ENCODE data around the gene CFDP1.

DNA sequence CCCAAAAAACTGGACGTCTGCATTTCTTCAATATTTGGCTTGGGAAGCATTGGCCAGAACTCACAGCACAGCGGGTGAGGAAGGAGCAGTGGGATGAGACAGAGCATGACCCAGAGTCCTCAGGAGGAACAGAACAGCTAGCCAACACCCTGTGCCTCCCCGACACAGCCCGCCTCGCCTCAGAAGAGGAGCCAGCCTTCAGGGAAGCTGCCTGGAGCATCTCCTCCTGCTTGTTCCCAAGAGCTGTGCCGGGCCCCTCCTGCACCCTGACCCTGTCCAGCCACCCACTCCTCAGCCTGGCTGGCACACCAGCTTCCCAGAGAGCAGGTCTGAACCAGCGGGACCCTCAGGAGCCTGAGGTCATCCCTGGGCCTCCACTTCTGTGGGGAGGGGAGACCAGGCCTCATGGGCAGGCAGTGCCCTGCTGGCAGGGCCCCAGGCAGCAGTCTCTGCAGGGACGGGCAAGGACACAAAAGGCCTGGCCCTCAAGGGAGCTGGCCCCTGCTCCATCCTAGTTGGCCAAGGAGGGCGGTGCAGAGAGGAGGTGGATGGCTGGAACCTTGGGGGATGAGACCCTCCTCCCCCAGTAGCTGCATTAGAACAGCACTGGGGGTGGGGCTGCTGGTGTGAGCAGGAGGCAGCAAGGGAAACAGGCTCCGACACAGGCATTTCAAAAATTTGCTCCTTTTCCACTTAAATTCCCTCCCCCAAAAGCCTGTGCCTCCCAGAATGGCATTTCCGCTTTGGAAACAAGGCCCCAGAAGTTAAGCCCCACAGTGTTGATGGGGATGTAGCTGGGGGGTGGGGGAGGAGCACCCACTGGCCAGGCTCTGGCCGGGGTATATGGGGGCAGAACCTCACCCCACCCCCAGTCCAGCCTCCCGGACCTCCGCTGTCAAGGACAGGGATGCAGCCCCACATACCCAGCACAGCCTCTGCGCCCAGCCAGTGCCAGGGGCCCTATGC is 180.1 kb downstream of the CFDP1 start:
- TF ChIP-seq YY1 (IDR thresholded peaks at IDR 0.05; ENCODE audit: insufficient read depth, insufficient read length), result no peak
- no peak for TF ChIP-seq ZNF274 (IDR thresholded peaks at IDR 0.05; ENCODE audit: low read depth, low read length)

All from NT2/D1 (cell line).